Stimulated activated naive CD8-positive, alpha-beta T cell treated with anti-CD3 and anti-CD28 coated beads, Interleukin-15, Interleukin-2, amounts not matched to agents 100 U/mL and 50 U/mL, for 24 hours (primary cell): Measurements from ENCODE around the gene NVL.

ENCODE experiments used
- ATAC-seq: fragments of 150-1000 bp; cut with Tn5 transposase; one replicate; pipeline ENCODE4 v1.10.0; 2021
- DNase-seq: peaks from one replicate; pipeline ENCODE4 v3.0.0; 2021

Gene NVL

GRCh38 chr1:224282140-224282539, 47.8 kb downstream of the NVL start:
- DNase-seq (no peak), ATAC-seq (no peak)

- DNase-seq: no peak
- ATAC-seq: no peak
Measured at GRCh38 chr1:224276771-224277487, 53.0 kb downstream of the NVL start.

- ATAC-seq (no peak), DNase-seq (no peak)
Measured at GRCh38 chr1:224274970-224275626, 54.9 kb downstream of the NVL start.

GRCh38 chr1:224273641-224274040, 56.3 kb downstream of the NVL start:
- no peak for DNase-seq

GRCh38 chr1:224271106-224271505, 58.9 kb downstream of the NVL start:
- ATAC-seq (no peak), DNase-seq (no peak)

More at GRCh38 chr1:224273641-224274040, 56.3 kb downstream of the NVL start:
- ATAC-seq: no peak

GRCh38 chr1:224267925-224268324, 62.0 kb downstream of the NVL start:
- no peak for DNase-seq
- ATAC-seq: no peak

- DNase-seq: no peak
- no peak for ATAC-seq
Measured at GRCh38 chr1:224266915-224267856, 62.8 kb downstream of the NVL start.

GRCh38 chr1:224266105-224266914, 63.7 kb downstream of the NVL start:
- DNase-seq (no peak), ATAC-seq (no peak)

- DNase-seq: no peak
- ATAC-seq: no peak
Measured at GRCh38 chr1:224264321-224264720, 65.7 kb downstream of the NVL start.

GRCh38 chr1:224262373-224263054, 67.5 kb downstream of the NVL start:
- DNase-seq: no peak
- ATAC-seq: no peak

GRCh38 chr1:224259986-224260385, 70.0 kb downstream of the NVL start:
- DNase-seq (no peak), ATAC-seq (no peak)

GRCh38 chr1:224258351-224258750, 71.6 kb downstream of the NVL start:
- no peak for DNase-seq
- no peak for ATAC-seq

GRCh38 chr1:224256640-224257039, 73.3 kb downstream of the NVL start:
- no peak for DNase-seq
- no peak for ATAC-seq

GRCh38 chr1:224253721-224254120, 76.3 kb downstream of the NVL start:
- no peak for DNase-seq
- no peak for ATAC-seq

GRCh38 chr1:224252479-224252878, 77.5 kb downstream of the NVL start:
- ATAC-seq (no peak), DNase-seq (no peak)

- ATAC-seq (no peak), DNase-seq (no peak)
Measured at GRCh38 chr1:224251741-224252146, 78.2 kb downstream of the NVL start.

- ATAC-seq (peak; percentile 40), DNase-seq (no peak)
Measured at GRCh38 chr1:224245188-224245587, 84.8 kb downstream of the NVL start.

GRCh38 chr1:224238756-224239155, 91.2 kb downstream of the NVL start:
- DNase-seq (no peak), ATAC-seq (no peak)

- DNase-seq (no peak), ATAC-seq (no peak)
Measured at GRCh38 chr1:224238212-224238611, 91.8 kb downstream of the NVL start.

- ATAC-seq: no peak
- no peak for DNase-seq
Measured at GRCh38 chr1:224237119-224237881, 92.7 kb downstream of the NVL start.
